HepG2 (cell line): ENCODE measurements around the gene MDH1. TPM values are rescaled to one million over a fixed set of nuclear protein-coding genes. Genes with fewer than 3 reads are reported as not detected.

Experiments
- CBX2 ChIP-seq, 2 experiments: fragments of 200-600 bp in 1 of 2; sonication (generic); formaldehyde crosslinking in 1 of 2; IDR thresholded peaks; 2 replicates each; pipeline versions ENCODE4 v1.7.0 to v1.8.1; 2018 to 2022; ENCODE audit warnings: low read depth in 2 of 2, low read length in 1 of 2, mild to moderate bottlenecking in 1 of 2, missing genetic modification reagents in 1 of 2
- DZIP1 ChIP-seq: sonication (generic); formaldehyde crosslinking; IDR thresholded peaks from 2 replicates; pipeline ENCODE4 v1.5.0; 2020; ENCODE audit warnings: mild to moderate bottlenecking, missing genetic modification reagents
- FOXO4 ChIP-seq: sonication (generic); formaldehyde crosslinking; conservative IDR thresholded peaks from 2 replicates; pipeline ENCODE4 v1.8.1; 2023; ENCODE audit warnings: missing genetic modification reagents
- HOXD1 ChIP-seq: sonication (generic); formaldehyde crosslinking; IDR thresholded peaks from 2 replicates; pipeline ENCODE4 v1.5.0; 2020; ENCODE audit warnings: missing genetic modification reagents
- JDP2 ChIP-seq: sonication (generic); formaldehyde crosslinking; IDR thresholded peaks from 2 replicates; pipeline ENCODE4 v1.8.1; 2022; ENCODE audit warnings: missing genetic modification reagents, borderline replicate concordance
- MYNN ChIP-seq: sonication (generic); formaldehyde crosslinking; IDR thresholded peaks from 2 replicates; pipeline ENCODE4 v1.4.0; 2020; ENCODE audit warnings: mild to moderate bottlenecking, low read depth, missing genetic modification reagents
- NFATC3 ChIP-seq: sonication (generic); formaldehyde crosslinking; IDR thresholded peaks from 2 replicates; pipeline ENCODE4 v1.5.1; 2020; ENCODE audit warnings: mild to moderate bottlenecking, missing genetic modification reagents
- NFKB2 ChIP-seq: sonication (generic); formaldehyde crosslinking; IDR thresholded peaks from 2 replicates; pipeline ENCODE4 v1.4.0; 2020; ENCODE audit warnings: missing genetic modification reagents, borderline replicate concordance
- REPIN1 ChIP-seq: sonication (generic); formaldehyde crosslinking; IDR thresholded peaks from 2 replicates; pipeline ENCODE4 v1.8.0; 2022; ENCODE audit warnings: missing genetic modification reagents, low read depth, mild to moderate bottlenecking, borderline replicate concordance
- RFX5 ChIP-seq: IDR thresholded peaks from 2 replicates; pipeline ENCODE4 v1.6.1; 2011; ENCODE audit warnings: low read depth, low read length, improper control_type of control experiment
- ZBTB39 ChIP-seq: sonication (generic); formaldehyde crosslinking; IDR thresholded peaks from 2 replicates; pipeline ENCODE4 v1.5.0; 2020; ENCODE audit warnings: missing genetic modification reagents
- ZNF121 ChIP-seq: sonication (generic); formaldehyde crosslinking; IDR thresholded peaks from 2 replicates; pipeline ENCODE4 v1.5.0; 2020; ENCODE audit warnings: mild to moderate bottlenecking, missing genetic modification reagents
- ZNF232 ChIP-seq: sonication (generic); formaldehyde crosslinking; IDR thresholded peaks from 2 replicates; pipeline ENCODE4 v1.4.0; 2020; ENCODE audit warnings: missing genetic modification reagents, borderline replicate concordance
- ZNF280B ChIP-seq: sonication (generic); formaldehyde crosslinking; IDR thresholded peaks from 2 replicates; pipeline ENCODE4 v1.5.0; 2020; ENCODE audit warnings: missing genetic modification reagents, mild to moderate bottlenecking, borderline replicate concordance
- ZNF367 ChIP-seq: sonication (generic); formaldehyde crosslinking; IDR thresholded peaks from 2 replicates; pipeline ENCODE4 v1.4.0; 2020; ENCODE audit warnings: missing genetic modification reagents, borderline replicate concordance
- ZNF724P ChIP-seq: sonication (generic); formaldehyde crosslinking; IDR thresholded peaks from 2 replicates; pipeline ENCODE4 v1.8.0; 2022; ENCODE audit warnings: missing genetic modification reagents, borderline replicate concordance
- ZNF737 ChIP-seq: sonication (generic); formaldehyde crosslinking; IDR thresholded peaks from 2 replicates; pipeline ENCODE4 v1.5.0; 2020; ENCODE audit warnings: missing genetic modification reagents, mild to moderate bottlenecking, borderline replicate concordance
- ZNF770 ChIP-seq: sonication (generic); formaldehyde crosslinking; IDR thresholded peaks from 2 replicates; pipeline ENCODE4 v1.5.0; 2020; ENCODE audit warnings: mild to moderate bottlenecking, missing genetic modification reagents
- polyA plus RNA-seq, 8 experiments: library from polyadenylated mRNA; depleted of rRNA in 3 of 8; stranded (reverse) in 7 of 8; unstranded in 1 of 8; fragments of >200 nt; fragmentation: Illumina TruSeq in 4 of 8; extraction: Trizol in 4 of 8; gene quantifications; 2 replicates each; pipeline versions ENCODE4 v1.2.1 to v1.2.3, GENCODE V29; 2011 to 2016; ENCODE audit warnings: low read depth in 4 of 8, missing spikeins in 1 of 8, mixed read lengths in 1 of 8; ENCODE audit not compliant: insufficient read depth in 1 of 8
- total RNA-seq, 5 experiments: library from RNA; depleted of rRNA; stranded (reverse); fragments of >200 nt; fragmentation: Illumina TruSeq; extraction: Trizol; gene quantifications; 2 replicates each; pipeline ENCODE4 v1.2.3, GENCODE V29; 2016; ENCODE audit warnings: low read depth in 1 of 5

Gene MDH1
- total and polyA plus RNA-seq, 2 of the 13 experiments (the other 11 are each of a cell fraction or from before 2014, with no cell fraction given): 293 to 415 TPM

- peak; percentile 54; the same call in 1 of the 2 replicates for TF ChIP-seq ZNF724P
- TF ChIP-seq ZNF737 (CRISPR knock-in tag): no peak
- no peak for TF ChIP-seq ZNF367 (CRISPR knock-in tag)
- peak; percentile 33; the same call in 1 of the 2 replicates for TF ChIP-seq ZNF121 (CRISPR knock-in tag)
- 0 out of 2 replicates have a peak, but pooled peaks have one; percentile 91 for TF ChIP-seq DZIP1 (CRISPR knock-in tag)
- no peak for TF ChIP-seq MYNN (CRISPR knock-in tag)
- TF ChIP-seq RFX5: 0 out of 2 replicates have a peak, but pooled peaks have one; percentile 32
- TF ChIP-seq HOXD1 (CRISPR knock-in tag): no peak
- peak; percentile 44; the same call in 1 of the 2 replicates for TF ChIP-seq NFKB2
- peak; percentile 84; the same call in 1 of the 2 replicates for TF ChIP-seq ZNF280B (CRISPR knock-in tag)
- no peak for TF ChIP-seq ZBTB39 (CRISPR knock-in tag)
- no peak for TF ChIP-seq JDP2 (CRISPR knock-in tag)
- 0 out of 2 replicates have a peak, but pooled peaks have one; percentile 18 for TF ChIP-seq NFATC3
- TF ChIP-seq ZNF770 (CRISPR knock-in tag): no peak
- 0 out of 2 replicates have a peak, but pooled peaks have one; percentile 10 for TF ChIP-seq REPIN1 (CRISPR knock-in tag)
- TF ChIP-seq ZNF232 (CRISPR knock-in tag): no peak
- no peak for TF ChIP-seq FOXO4 (CRISPR knock-in tag)
- TF ChIP-seq CBX2 (IDR thresholded peaks at IDR 0.05; ENCODE audit: low read depth, low read length): no peak
- TF ChIP-seq CBX2 (CRISPR knock-in tag; IDR thresholded peaks at IDR 0.05; ENCODE audit: low read depth): no peak
Observed at GRCh38 chr2:63587814-63588384, 864 bp upstream of the MDH1 start (continued).
